HL-60 (cell line): ENCODE measurements around the gene CSNK1A1.

Experiments
- GABPA ChIP-seq: IDR thresholded peaks from 2 replicates; pipeline ENCODE4 v1.6.1; 2012; ENCODE audit warnings: low read depth
- POLR2AphosphoS5 ChIP-seq: IDR thresholded peaks from 2 replicates; pipeline ENCODE4 v1.6.1; 2012; ENCODE audit warnings: low read depth
- SPI1 ChIP-seq: IDR thresholded peaks from 2 replicates; pipeline ENCODE4 v1.6.1; 2012; ENCODE audit warnings: low read depth, mild to moderate bottlenecking, borderline replicate concordance
- TF ChIP-seq, protein P1 (sequence below): IDR thresholded peaks from one replicate; pipeline ENCODE4 v1.5.1; 2011; ENCODE audit warnings: low read length, control low read depth, inconsistent platforms; ENCODE audit not compliant: insufficient read depth
- TF ChIP-seq, protein P2 (sequence below): IDR thresholded peaks from 2 replicates; pipeline ENCODE4 v1.6.1; 2012; ENCODE audit warnings: low read depth; ENCODE audit not compliant: insufficient replicate concordance

DNA sequence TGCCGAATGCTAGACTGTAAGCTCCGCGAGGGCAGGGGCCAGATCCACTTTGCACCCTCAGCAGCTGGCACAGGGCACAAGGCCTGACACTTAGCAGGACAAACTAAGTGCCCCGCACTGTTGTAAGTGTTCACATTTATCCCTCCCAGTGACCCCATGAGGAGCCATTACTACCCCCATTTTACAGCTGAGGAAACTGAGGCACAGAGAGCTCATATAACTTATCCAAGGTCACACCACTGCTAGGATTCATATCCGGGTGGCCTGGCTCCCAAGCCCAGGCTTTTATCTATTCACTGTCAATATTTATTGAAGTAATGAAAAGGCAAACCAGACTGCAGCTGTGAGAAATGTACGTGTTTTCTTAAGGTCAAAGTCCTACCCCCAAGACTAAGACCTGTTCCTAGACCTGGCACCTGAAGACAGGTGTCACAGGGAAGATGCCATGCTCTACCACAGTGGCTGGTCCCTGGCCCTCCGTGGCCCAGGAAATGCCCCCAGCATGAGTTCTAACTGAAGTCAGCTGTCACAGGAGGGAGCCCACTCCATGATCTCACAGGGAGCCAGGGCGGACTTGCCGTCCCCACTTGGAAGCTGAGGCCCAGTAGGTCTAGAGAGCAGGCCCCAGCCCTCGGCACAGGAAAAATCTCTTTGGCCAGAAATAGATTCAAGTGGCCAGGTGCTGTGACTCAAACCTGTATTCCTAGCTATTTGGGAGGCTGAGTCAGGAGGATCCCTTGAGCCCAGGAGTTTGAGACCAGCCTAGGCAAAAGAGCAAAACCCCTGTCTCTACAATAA is 97.4 kb downstream of the CSNK1A1 start:
- TF ChIP-seq SPI1 (no peak), GABPA (no peak), POLR2AphosphoS5 (no peak)
- TF ChIP-seq, protein P1, sequence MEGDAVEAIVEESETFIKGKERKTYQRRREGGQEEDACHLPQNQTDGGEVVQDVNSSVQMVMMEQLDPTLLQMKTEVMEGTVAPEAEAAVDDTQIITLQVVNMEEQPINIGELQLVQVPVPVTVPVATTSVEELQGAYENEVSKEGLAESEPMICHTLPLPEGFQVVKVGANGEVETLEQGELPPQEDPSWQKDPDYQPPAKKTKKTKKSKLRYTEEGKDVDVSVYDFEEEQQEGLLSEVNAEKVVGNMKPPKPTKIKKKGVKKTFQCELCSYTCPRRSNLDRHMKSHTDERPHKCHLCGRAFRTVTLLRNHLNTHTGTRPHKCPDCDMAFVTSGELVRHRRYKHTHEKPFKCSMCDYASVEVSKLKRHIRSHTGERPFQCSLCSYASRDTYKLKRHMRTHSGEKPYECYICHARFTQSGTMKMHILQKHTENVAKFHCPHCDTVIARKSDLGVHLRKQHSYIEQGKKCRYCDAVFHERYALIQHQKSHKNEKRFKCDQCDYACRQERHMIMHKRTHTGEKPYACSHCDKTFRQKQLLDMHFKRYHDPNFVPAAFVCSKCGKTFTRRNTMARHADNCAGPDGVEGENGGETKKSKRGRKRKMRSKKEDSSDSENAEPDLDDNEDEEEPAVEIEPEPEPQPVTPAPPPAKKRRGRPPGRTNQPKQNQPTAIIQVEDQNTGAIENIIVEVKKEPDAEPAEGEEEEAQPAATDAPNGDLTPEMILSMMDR, result no peak
- TF ChIP-seq, protein P2, sequence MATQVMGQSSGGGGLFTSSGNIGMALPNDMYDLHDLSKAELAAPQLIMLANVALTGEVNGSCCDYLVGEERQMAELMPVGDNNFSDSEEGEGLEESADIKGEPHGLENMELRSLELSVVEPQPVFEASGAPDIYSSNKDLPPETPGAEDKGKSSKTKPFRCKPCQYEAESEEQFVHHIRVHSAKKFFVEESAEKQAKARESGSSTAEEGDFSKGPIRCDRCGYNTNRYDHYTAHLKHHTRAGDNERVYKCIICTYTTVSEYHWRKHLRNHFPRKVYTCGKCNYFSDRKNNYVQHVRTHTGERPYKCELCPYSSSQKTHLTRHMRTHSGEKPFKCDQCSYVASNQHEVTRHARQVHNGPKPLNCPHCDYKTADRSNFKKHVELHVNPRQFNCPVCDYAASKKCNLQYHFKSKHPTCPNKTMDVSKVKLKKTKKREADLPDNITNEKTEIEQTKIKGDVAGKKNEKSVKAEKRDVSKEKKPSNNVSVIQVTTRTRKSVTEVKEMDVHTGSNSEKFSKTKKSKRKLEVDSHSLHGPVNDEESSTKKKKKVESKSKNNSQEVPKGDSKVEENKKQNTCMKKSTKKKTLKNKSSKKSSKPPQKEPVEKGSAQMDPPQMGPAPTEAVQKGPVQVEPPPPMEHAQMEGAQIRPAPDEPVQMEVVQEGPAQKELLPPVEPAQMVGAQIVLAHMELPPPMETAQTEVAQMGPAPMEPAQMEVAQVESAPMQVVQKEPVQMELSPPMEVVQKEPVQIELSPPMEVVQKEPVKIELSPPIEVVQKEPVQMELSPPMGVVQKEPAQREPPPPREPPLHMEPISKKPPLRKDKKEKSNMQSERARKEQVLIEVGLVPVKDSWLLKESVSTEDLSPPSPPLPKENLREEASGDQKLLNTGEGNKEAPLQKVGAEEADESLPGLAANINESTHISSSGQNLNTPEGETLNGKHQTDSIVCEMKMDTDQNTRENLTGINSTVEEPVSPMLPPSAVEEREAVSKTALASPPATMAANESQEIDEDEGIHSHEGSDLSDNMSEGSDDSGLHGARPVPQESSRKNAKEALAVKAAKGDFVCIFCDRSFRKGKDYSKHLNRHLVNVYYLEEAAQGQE, result no peak
